T47D (cell line): ENCODE data around the gene TMEM108.
"Not testable (repeated sequence)": the region's sequence is repeated elsewhere in the genome, so short reads cannot be mapped to it uniquely, and the experiment has no call there.

Experiments used
- DNase-seq, 2 experiments: peaks; one replicate each; pipeline versions ENCODE4 v3.0.0 to v3.0.0-alpha.2; 2011 to 2012; ENCODE audit warnings: low read depth in 1 of 2, low spot score in 1 of 2
- JUND ChIP-seq: IDR thresholded peaks from 2 replicates; pipeline ENCODE4 v1.6.1; 2012; ENCODE audit warnings: low read depth
- in situ Hi-C: cut with HindIII; loops from 2 replicates; pipeline ENCODE4 v1.10.0; 2016; ENCODE audit warnings: low sequenced_read_pairs, low pct_unique_long_range_greater_than_20kb

TMEM108 gene

GRCh38 chr3:133038089-133038730 is at the start of gene TMEM108:
TSS of gene TMEM108 (plus strand) at chr3:133038391.
- no peak for TF ChIP-seq JUND
- in situ Hi-C loops, result no loop called here
- DNase-seq, result no peak

GRCh38 chr3:132995971-132996370 is 42.2 kb upstream of the TMEM108 start:
- no peak for DNase-seq
- in situ Hi-C loops, result no loop called here
- TF ChIP-seq JUND, result no peak

GRCh38 chr3:132997404-132998185 is 40.6 kb upstream of the TMEM108 start:
- in situ Hi-C loops, result no loop called here
- DNase-seq, result no peak
- no peak for TF ChIP-seq JUND

DNA sequence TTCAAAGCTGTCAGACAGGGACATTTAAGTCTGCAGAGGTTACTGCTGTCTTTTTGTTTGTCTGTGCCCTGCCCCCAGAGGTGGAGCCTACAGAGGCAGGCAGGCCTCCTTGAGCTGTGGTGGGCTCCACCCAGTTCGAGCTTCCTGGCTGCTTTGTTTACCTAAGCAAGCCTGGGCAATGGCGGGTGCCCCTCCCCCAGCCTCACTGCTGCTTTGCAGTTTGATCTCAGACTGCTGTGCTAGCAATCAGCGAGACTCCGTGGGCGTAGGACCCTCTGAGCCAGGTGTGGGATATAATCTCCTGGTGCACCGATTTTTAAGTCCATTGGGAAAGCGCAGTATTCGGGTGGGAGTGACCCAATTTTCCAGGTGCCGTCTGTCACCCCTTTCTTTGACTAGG is 33.2 kb upstream of the TMEM108 start:
- DNase-seq, in situ Hi-C loops: not testable (repeated sequence)

- no peak for TF ChIP-seq JUND
- no peak for DNase-seq
- in situ Hi-C loops, result no loop called here
Observed at GRCh38 chr3:133007601-133008000, 30.6 kb upstream of the TMEM108 start.

- in situ Hi-C loops, result no loop called here
- no peak for TF ChIP-seq JUND
- no peak for DNase-seq
Observed at GRCh38 chr3:133014325-133014724, 23.9 kb upstream of the TMEM108 start.

DNA sequence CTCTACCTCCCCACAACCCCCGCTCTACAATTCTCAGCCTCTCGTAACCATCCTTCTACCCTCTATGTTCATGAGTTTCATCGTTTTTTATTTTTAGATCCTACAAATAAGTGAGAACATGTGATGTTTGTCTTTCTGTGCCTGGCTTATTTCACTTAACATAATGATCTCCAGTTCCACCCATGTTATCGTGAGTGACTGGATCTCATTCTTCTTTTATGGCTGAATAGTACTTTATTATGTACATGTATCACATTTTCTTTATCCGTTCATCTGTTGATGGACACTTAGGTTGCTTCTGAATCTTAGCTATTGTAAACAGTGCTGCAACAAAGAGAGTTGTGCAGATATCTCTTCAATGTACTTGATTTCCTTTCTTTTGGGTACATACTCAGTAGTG is 22.6 kb upstream of the TMEM108 start:
- in situ Hi-C loops, DNase-seq: not testable (repeated sequence)

DNA sequence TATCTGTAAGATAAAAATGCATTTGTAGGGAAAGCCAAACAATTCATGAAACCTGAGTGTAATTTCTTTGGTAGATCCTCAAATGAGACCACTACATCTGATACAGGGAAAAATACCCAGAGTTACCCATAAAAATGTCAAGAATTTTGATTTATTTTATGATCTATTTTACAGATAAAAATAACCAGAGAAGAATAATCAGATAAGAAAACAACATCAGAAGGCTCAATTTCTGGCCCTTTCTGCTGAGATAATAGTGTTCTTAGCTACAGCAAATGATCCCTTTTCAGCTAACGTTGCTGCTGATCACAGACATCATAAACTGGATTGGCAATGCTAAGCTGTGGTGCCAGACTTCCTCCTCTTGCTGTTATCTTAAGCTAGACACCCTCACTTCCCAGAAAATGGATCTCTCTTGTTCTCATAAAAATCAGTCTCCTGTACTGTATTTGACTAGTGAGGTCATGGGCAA is 21.3 kb upstream of the TMEM108 start:
- in situ Hi-C loops, result no loop called here
- TF ChIP-seq JUND, result no peak
- DNase-seq, result no peak

GRCh38 chr3:133018921-133019320 is 19.3 kb upstream of the TMEM108 start:
- TF ChIP-seq JUND, result no peak
- in situ Hi-C loops, result no loop called here
- DNase-seq, result no peak

GRCh38 chr3:133021206-133021605 is 17.0 kb upstream of the TMEM108 start:
- DNase-seq, result no peak
- no peak for TF ChIP-seq JUND
- in situ Hi-C loops, result no loop called here

DNA sequence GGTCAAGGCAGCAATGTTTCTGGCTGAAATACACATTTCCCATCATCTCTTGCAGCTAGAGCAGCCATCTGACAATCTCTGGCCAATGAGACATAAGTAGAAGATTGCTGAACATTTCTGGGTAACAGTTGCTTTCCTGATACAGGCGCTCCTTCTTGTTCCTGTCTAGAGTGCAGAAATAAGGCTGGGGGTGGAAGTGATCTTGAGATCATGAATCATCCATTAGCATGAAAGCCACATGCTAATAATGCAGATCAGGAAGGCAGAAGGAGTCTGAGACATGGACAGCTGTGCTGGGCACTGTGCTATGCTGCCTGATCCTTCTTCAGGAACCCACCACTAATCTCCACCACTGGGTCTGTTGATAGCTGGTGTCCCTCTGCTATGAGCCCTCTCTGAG is 14.8 kb upstream of the TMEM108 start:
- no peak for TF ChIP-seq JUND
- no peak for DNase-seq
- in situ Hi-C loops, result no loop called here

DNA sequence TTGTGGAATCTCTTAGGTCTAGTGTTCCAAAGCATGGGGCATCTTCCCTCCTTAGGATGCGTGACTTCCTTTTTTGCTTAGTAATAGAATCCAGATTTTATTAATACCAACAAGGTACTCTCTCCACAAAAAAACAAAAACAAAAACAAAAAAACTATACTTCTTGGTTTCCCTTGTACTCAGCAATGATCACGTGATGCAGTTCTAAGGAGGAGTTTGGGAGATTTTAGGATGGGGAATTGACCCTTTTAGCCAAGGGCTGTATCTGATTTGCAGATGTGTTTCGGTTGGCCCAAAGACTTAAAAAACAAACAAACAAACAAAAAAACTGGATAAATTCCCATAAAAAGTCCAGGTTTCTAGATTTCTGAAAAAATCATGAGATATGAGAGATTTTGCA is 12.6 kb upstream of the TMEM108 start:
- TF ChIP-seq JUND, result no peak
- in situ Hi-C loops, result no loop called here
- DNase-seq, result no peak

DNA sequence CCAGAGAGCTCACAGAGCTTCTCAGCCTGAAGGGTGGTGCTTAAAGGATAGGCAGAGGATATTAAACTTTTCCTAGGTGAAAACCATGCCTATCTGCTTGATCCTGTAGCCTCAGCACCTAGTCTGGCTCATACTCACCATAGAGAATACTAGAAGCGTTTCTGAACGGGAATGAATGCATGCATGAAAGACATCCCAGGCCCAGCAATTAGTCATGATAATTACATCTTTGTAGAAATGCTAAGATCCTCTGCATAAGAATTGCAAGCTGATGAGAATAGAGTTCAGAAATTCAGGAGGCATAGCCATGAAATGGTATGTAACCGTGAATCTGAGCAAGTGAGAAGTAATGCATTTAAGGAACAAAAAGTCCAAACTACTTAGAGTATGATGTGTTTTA is 5.9 kb upstream of the TMEM108 start:
- in situ Hi-C loops, result no loop called here
- no peak for DNase-seq
- no peak for TF ChIP-seq JUND

DNA sequence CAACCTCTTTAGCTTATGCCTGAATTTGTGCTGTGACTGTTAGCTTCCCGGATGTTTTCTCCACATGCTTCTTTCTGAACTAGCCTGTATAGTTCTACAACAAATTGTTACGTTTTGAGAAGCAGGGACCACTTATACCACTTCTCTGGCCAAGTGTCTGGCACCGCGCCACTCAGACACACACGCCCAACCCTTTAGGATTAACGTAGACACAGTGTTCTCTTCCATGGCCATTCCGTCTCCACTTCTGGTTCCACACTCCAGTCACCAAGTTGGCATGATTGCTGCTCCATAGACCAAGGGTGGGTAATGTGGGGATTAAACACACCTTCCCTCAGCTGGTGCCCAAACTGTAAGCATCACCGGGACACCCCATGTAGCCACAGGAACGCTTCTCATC is 755 bp upstream of the TMEM108 start:
- TF ChIP-seq JUND, result no peak
- in situ Hi-C loops, result no loop called here
- DNase-seq, result no peak
